Activated CD8-positive, alpha-beta memory T cell treated with anti-CD3 and anti-CD28 coated beads, Interleukin-2, amount 50 U/mL, for 48 hours (primary cell): Measurements from ENCODE around the gene RGS6.

Experiments used
- DNase-seq: peaks from one replicate; pipeline ENCODE4 v3.0.0-alpha.2; 2020

The RGS6 gene

DNA sequence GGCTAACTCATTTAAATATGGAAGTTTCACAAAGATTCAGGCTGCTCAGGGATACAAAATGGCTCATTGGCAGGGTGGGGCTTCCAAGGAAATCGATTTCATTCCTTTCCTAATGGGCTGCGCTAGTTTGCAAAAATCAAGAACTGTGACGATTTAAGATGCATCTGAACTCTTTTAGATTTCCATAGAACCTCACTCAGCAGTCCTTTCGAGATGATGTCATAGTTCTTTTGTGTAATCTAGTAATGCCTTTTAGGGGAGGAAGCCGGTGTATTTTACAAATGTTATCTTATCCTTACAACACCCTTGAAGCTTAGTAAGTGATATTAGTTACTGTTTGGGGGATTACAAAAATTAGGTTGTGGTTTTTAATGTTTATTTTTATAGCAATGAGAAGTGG lies 239.8 kb downstream of the RGS6 start:
- DNase-seq: no peak

DNA sequence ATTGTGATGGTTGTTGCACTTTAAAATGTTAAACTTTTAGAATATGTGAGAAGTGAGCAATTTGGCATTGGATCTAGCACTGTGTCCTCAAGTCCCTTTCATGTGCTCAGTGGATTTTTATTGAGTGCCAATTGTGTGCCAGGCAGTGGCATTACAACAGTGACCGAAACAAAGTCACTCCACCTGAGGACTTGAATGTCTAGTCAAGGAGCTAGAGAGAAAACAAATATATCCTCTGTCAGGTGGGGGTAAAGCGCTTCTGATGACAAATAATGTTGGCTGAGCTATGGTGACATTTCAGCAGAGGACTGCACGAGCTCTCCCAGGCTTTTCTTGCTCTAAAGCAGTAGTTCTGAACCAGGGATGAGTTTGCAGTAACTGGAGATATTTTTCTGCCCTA lies 240.4 kb downstream of the RGS6 start:
- DNase-seq: no peak

DNA sequence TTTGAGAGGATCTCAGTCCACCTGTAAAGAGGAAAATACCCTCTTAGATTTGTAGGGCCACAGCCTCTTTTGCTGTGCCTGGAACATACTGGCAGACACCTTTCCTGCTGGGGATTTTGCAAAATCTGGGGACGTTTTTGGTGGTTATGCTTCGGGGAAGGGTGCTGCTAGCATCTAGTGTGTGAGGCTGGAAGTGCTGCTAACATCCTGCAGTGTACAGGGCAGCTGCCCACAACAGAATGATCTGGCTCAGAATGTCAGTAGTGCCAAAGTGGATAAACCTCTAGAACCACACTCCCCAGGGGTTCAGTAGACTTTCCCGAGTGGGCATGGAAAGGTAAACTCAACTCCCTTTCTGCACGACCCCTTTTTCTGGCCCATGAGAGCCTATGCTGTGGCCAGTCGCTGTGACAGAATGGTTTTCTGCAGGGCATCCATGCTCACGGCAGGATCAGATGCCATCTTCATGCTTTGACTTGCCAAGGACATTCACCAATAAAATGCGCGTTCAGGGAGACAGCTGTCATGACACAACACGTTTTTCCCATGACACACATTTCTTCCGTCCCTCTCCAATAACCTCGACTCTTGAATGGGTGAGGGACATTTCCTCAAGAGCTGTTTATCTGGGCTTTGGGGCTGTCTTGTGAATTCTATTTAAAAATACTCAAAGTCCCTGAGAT lies 240.9 kb downstream of the RGS6 start:
- no peak for DNase-seq

DNA sequence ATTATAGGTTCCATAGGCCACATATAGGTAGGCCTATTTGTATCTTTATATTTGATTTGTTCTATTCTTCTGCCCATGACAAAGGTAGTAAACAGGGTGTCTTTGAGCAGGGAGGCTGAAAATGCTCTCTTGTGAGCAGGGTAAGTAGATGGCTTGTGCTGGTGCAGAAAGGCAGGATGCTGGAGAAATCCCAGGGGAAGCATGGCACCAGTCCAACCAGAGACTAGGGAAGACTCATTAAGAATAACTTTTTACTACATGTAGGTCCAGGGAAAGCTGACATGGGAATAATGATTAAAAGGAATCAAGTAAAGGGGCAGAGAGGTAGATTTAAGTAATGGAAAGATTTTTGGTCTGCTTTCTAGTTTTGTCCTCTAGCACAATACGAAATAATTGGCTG lies 245.0 kb downstream of the RGS6 start:
- DNase-seq: no peak

DNA sequence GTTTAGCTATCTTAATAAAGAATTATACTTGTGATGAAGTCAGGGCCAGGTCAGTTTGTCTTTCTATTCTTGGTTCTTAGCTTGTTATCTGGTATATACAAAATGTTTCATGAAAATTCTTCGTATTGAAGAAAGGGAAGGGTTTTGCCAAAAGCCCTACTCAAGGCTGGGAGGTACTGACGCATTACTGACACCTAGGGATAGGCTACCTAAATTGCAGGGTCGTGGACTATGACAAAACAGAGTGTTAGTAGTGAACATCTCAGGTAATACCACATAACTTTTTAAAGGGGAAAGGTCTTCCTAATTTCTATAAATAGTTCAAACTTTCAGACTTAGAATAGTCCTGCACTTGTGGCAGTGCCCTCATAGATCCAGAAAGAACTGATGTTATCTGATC lies 246.3 kb downstream of the RGS6 start:
- no peak for DNase-seq

DNA sequence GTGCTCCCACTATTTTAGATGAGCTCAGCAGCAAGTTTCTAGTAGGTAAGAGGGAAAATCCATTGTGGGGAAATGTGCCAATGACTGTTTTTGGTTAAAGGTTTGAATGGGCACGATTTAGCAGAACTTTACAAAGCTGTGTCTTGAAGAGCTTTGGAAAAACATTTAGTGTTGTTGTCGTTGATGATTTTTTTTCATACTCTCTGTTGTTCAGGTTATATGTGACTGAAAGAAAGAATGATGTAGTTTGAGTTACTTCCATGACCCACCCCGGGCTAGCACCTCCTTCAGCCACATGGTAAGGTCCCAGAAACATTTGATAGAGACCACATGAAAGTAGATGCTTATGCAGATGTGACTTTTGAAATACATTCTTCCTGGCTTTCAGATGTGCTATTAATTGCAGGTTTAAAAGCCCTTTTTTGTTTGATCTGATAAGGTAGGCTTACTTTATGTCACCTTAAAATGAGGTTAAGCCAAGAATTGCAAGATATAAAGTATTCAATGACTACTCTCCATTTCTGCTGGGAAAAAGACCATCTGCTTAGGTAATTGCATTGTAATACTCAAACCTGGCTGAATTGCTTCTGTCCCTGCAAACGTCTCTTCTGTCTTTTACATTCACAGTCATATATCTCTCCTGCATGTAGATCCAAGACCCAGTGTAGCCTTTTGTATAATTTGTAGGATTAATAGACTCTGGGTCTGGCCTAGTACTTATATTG lies 250.6 kb downstream of the RGS6 start:
- no peak for DNase-seq

DNA sequence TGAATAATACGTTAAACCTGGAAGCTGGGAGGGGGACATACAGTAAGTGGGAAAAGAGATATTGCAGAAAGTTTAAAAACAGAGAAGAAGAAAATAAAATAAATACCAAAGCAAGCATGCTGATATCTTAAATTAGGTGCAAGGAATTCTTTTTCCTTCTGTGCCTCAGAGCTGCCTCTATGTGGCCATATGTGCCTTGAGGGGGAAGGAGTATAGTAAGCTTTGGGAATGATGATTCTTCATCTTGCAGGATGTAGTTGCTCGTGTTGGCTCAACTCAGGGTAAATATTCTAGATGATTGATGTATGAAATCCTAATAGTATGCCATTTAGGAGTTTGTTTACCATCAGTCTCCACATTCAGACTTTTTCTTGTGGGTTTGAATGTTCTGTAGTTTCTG lies 251.4 kb downstream of the RGS6 start:
- no peak for DNase-seq

DNA sequence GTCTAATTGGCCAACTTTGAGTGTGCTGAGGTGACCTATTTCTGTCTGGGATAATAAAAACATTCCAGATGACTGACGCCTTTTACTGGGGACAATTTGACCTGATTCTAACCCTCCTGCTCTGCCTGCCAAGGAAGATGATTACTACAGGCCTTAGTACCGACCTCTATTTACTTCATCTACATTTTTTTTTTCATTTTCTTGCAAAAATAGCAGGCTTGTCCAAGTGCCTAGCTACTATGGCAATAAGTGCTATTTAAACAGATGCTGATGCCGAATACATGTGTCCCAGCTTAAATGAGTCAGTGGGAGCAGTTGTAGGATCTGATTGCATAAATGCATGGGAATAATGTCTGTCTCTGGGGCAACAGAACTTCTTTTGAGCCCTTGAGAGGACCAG lies 254.3 kb downstream of the RGS6 start:
- no peak for DNase-seq

DNA sequence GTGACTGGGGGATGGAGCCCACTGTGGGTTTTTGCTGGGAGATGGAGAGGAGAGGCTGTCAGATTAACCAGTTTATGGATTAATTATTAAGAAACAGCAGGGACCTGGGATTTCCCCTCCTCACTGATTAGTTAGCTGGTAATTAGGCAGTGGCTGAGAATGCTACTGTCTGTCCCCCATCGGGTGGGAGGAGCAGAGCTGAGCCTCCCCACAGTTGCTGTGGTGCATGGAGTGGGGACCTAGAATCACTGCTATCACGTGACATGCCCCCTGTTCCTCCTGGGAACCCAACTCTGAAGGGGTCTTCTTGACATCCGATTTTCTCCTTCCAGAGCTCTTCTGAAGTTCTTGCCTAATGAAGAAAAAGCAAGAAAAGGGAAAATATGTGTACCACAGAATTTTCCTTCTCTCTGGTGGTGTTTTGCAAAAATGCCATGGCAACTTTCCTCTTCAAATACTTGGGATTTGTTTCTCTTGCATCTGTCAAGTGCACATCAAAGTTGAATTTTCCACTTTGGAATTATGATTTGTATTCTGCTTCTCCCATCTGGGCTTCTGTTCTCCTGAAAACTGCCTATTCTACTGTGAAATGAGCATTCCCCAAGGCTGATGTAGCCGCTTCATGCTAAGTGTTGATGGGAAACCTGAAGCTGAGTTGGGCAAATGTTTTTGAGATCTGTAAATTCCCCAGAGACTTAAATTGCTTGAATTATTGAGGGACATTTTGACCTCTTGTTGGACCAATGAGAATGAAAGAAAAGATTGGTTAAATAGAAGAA lies 264.2 kb downstream of the RGS6 start:
- DNase-seq: no peak

DNA sequence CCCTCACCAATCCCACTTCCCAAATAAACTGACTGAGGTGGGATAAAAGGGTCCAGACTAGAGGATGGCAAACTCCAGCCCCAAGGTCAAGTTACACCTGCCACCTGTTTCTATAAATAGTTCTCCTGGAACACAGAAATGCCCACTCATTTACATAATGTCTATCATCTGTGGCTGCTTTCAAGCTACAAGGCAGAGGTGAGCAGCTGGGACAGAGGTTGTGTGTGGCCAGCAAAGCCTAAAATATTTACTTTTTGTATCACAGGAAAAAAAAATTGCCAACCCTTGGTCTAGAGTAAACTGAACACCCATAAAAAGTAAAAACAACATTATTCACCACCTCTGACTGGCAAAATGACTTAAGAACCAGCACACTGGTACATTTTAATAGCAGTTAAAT lies 269.4 kb downstream of the RGS6 start:
- no peak for DNase-seq

DNA sequence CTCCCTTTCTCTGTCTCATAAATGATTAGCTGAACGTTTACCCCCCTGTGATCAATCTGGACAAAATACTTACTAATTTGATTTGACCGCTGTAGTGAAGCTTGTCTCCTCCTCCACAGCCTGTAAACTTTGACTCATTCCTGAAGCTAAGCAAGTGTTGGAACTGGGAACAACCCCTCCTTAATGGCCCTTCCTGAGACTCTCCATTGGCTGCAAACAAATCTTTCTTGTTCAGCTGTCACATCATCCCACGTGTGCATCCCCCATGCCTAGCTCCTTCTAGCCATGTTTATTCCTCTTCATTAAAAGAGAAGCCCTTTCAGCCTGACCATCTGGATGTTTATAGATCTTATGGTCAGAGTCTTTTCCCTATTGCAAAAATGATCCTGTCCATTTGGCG lies 281.2 kb downstream of the RGS6 start:
- DNase-seq: no peak

DNA sequence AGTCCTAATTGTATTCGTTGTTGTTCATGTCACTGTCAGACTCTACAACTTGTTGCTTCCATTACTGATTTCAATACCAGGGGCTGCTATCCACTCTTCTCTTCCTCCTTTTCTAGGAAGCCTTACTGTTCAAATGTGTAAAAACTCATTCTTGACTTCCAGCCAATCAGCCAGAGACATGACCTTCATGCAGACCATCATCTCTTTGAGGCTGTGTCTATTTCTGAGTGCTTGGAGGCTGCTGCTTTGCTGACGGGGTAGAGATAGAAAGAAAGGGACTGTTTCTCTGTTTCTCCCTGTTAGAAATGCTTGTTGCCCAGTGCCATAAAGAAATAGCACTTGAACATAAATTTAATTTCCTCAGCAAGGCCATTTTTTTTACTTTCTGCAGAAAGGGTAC lies 282.9 kb downstream of the RGS6 start:
- no peak for DNase-seq

DNA sequence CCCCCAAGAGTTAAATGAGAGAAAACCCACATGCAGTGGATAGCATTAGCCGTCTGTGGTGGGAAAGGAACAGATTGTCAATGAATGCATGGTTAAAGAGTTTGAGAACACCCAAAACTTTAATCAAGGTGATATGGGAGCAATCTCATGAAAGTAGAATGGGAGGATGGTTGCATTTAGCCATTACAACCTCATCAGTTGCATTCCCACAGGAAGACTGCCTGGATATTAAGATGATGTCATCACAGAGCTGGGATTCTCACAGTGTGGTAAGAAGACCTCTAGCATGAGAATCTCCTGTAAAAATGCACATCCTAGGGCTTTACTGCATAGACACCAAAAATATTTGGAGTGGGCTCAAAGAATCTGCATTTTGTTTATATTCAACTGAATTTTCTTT lies 284.9 kb downstream of the RGS6 start:
- DNase-seq: no peak

DNA sequence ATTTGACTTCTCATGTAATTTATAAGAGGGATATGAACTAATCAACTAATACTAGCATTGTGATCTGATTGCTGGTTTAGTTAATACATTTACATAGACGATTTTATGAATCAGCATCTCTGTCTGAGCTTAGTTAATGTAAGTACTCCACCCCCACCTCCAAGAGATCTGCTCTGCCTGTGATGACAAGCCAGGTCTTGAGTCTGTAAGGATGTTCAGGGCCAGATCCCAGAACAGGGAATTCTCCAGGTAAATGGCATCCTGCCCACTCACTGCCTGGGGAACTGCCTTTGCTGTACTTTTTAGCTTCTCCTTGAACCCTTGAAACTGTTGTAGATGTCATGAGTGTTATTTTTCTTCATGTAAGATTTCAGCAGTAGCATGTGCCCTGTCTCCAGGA lies 289.8 kb downstream of the RGS6 start:
- DNase-seq: no peak

DNA sequence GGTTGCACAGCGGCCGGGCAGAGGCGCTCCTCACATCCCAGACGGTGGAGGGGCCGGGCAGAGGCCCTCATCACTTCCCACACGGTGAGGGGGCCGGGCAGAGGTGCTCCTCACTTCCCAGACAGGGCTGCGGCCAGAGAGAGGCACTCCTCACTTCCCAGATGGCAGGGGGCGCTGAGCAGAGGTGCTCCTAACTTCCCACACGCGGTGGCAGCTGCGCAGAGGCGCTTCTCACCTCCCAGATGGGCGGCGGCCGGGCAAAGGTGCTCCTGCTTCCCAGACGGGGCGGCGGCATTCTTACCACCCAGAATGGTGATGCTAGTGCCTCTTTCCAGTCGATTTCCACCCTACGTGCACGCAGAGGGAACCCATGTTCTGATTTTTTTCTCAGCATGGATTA lies 304.4 kb downstream of the RGS6 start:
- DNase-seq: no peak

DNA sequence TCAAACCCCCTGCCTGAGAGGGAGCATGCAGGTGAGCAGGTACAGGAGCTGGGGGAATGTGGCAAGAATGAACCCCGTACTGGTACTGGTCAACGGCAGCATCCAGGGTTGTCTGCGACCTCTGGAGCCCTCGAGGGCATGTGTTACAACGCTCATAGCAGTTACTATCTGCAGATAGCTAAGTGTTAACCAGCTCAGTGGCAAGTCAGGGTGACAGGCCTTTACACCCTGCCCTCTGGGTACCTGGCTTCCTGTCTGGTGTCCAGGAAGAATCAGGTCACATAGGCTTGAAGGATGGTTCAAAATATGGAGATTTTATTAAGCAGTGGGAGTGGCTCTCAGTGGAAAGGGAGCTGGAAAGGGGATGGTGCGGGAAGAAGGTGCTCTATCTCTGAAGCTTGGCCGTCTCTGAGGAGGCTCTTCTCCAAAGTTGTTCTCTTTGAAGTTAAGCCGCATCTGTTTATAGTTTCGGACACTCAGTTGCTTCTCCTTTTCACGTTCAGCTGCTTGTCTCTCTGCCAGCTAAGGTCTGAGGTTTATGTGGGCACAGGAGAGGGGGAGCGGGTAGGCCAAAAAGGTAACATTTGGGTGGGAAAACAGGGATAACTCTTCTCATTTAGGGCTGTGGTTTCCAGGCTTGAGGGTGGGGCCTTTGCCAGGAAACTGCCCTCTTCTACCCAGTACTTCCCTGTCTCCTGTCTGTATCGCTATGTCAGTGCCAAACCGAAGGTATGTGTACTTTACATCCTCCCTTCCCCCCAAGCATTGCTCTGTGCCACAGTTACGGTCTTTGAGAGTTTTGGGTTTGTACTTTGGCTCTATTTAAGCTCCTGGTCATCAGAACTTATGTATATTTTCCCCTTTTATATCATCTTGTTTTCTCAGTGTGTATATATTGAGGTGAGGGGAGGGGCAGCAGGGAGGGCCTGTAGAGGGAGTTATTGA lies 305.8 kb downstream of the RGS6 start:
- no peak for DNase-seq

DNA sequence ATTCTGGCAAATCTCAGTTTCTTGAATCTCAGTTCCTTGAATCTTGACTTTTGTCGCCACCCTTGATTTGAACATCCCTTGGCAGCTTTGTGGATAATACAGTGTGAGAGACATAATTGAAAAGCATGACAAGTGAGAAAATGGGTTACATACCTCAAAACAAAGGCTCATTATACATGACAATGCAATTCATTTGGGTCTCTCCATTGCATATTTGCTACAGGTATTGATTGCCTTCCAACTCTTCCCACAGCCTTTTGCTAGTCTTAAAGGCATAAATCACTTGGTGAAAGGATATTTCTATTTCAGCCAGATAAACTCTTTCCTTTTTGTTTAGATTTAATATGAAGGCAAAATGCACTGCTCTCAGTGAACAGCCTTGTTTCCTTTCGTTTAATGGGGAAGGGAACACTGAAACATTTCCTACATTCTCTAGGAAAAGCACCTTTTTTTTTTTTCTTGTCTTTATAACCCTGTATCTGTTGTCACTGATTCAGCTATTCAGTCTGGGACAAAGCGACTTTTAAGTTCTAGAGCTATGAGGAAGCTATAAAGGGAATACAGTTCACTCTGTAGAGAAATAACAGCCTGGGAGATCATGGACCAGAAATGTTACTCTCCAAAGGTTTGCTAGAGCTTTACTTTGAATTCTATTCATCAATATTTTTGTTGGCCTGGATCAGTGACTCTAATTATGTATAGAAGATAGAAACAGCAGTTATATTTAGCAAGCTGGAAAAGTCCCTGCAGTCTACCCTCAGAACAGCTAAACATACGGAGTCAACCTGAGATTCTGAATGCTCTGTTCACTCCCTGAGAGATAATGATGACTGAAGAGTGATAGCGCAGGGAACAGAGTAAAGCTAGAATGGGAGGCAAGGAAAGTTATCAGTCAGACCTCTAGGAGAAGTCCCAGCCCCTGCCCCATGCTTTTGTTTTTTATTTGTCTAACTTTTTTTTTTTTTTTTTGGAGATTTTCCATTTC lies 311.4 kb downstream of the RGS6 start:
- no peak for DNase-seq

DNA sequence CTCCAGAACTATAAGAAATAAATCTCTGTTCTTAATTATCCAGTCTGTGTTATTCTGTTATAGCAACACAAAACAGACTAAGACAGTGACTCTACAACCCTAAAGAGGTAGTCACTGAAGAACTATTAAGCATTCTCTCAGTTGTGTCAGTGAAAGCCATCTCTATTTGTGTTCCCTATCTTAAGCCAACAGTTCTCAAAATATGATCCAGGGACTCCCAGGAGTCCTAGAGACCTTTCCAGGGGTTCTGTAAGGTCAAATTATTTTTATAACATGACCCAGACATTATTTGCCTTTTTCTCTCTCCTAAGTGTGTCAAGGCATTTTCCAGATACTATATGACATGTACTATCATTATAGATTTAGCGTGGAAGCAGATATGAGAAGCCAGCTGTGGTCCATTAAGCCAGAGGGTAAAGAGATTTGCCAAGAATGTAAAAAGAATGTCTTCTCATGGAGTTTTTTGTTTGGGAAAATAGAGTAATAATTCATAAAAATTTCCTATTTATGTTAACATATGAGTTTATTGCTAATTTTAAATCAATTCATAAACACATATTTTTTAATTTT lies 315.8 kb downstream of the RGS6 start:
- DNase-seq: no peak

DNA sequence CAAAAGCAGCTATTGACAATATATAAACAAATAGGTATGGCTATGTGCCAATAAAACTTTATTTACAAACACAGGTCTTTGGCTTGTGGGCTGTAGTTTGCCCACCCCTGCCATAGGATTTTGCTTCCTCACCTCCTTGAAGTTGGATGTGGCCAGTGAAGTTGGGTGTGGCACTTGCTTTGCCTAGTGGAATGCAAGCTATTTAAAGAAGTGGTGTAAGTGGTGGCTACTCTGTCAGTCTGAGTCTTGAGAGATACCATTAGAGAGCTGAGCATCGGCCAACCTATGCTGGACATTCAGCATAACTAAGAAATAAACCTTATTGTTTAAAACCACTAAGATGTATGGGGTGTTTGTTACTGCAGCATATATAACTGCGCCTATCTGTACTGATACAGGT lies 321.3 kb downstream of the RGS6 start:
- no peak for DNase-seq

DNA sequence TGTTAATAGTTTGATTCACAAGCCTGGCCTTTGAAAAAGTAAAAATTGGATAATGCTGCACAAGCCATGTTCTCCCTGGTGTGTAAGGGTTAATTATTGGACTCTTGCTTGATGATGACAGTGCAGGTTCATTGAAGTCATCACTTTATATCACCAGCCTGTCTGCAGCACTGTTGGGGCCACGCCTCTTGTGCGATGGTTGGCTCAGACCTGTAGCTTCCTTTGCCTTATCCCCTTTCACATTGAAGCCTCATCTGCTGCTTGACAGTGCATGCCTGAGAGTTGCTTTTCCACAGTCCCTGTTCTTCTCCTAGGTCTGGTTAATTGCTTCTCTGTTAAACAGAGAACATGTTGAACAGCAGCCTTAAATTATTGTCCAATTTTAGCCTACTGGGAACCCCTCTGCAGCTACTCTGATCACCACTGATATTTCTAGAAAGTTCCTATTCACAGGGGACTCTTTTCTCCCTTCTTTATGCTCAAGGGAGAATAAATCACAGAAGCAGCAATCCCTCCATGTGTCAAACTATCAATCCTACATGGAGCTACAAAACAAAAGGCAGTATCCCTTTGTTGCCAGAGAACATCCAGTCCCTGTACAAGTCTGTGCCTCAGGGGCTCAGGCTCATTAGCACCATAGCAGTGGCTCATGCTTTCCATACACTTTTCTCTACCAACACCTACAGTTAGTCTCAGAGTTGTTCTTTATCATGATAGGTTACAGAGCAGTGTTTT lies 322.1 kb downstream of the RGS6 start:
- DNase-seq: no peak
